CD4-positive, alpha-beta T cell treated with Interleukin-4 for 1 hour (primary cell): ENCODE measurements around the gene BORCS5.
"Not testable (repeated sequence)": the region's sequence is repeated elsewhere in the genome, so short reads cannot be mapped to it uniquely, and the experiment has no call there.

Experiments used
- DNase-seq, 2 donors: peaks; one replicate each; pipeline ENCODE4 v3.0.0-alpha.2; 2020 to 2022

Gene BORCS5

DNA sequence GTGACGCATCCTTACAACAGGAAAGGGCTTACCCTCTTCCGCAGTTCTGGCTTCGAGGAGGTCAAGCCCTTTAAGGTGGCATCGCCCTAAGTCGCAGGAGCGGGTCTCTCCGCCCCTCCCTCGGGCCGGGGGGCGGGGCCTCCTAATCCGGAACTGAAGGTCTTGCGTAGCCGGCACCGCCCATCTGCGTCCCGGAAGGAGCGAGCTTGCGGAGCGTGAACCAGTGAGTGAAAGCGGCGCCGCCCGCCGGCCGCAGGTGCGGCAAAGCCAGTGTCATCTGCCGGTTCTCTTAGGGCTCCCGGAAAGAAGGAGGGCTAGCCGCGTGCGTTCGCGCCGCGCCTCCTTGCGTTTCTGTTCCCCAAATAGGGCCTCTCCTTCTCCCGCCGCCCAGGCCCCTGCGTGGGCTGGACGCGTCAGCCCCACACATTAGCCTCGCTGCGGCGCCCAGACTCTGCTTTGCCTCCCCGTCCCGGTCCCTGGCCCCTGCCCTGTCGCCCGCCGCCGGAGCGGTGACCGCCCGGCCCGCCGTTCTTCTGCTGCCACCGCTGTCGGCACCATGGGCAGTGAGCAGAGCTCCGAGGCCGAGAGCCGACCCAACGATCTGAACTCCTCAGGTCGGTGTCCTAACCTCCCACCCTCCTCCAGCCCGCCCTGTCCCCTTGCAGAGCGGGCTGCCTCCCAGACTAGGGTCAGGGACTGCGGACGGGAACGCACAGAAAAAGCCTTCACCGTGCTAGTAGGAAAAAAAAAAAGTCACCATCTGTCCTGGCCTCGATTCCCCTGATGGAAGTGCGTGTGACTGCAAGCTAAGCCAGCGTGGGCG lies at the start of gene BORCS5:
BORCS5 (plus strand) TSS at position 183 of the 823 bp plus-strand sequence; CDS start at position 557, 374 bp downstream.
- DNase-seq, result peak; percentile 98 to 99

- not testable (repeated sequence) for DNase-seq
Observed at GRCh38 chr12:12310695-12311094, 46.2 kb upstream of the BORCS5 start.

DNA sequence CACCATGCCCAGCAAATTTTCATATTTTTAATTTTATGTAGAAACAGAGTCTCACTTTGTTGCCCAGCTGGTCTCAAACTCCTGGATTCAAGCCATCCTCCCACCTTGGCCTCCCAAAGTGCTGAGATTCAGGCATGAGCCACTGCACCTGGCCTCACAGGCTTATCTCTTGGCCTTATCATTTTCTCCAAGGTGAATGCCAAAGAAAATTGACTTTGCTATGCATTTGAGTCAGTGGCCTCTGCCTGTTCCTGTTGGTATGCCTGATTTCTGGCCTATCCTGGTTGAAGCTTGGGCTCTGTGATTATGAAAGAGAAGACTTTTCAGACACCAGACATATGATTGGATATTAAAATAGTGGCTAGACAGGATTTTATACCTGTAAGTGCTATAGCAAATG lies 41.0 kb upstream of the BORCS5 start:
- DNase-seq, result no peak

GRCh38 chr12:12319451-12320183 lies 37.3 kb upstream of the BORCS5 start:
- no peak for DNase-seq

DNA sequence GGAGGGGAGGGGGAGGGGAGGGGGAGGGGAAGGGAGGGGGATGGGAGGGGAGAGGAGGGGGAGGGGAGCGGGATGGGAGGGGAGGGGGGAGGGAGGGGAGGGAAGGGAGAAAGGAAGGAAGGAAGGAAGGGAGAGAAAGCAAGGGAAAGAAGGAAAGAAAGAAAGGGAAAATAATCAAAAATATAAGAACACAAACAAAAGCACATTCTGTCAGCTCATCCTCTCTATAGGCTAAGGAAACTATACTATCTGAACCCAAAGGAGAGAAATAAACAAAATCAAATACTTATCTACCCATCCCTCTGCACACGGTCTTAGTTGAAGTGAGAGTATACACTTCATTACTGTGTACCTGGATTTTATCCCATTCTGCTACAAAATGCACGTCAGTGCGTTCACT lies 33.8 kb upstream of the BORCS5 start:
- no peak for DNase-seq

- DNase-seq, result no peak
Observed at GRCh38 chr12:12323591-12323990, 33.3 kb upstream of the BORCS5 start.

DNA sequence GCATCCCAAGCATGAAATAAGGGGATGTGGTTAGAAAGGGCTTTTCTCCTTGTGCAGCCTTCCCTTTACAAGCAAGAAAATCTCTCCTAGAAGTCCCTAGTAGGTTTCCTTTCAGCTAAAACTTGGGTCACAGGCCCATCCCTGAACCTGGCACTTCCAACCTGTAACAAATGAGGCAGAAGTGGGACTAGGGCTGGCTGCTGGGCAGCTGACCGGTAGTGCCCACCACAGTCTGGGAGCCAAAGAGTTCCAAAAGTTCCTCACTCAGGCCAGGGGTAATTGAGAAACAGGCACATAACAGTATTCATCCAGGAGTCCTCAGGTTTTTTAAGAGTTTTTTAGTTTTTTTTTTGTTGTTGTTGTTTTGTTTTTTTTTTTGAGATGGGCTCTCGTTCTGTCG lies 30.6 kb upstream of the BORCS5 start:
- no peak for DNase-seq

- peak; percentile 12 to 70 for DNase-seq
Observed at GRCh38 chr12:12327802-12328201, 29.1 kb upstream of the BORCS5 start.

DNA sequence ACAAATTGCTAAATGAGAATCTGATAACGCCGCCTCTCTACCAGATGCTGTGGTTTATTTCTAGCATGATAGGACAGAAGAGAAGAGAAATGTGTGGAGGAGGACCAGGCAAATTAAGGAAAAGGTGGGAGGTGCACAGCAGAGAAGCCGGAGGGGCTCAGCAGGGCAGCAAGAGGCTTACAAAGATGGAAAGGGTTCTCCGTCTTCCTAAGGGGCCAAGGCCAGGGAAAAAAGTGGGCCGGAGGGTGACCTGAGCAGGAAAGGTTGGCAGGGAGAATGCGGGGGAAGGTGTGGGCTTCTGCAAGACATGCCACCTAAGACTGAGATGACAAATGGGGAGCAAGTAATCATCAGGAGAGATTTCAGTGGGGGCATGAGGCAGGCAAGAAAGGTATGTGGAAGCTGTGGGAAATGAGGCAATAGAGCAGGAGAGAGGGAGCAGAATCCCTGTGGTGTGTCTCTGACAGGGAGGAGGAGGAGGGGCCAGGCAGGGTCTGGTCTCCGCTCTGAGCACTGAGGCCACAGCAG lies 25.6 kb upstream of the BORCS5 start:
- DNase-seq, result no peak

GRCh38 chr12:12331896-12332295 lies 25.0 kb upstream of the BORCS5 start:
- no peak for DNase-seq

DNA sequence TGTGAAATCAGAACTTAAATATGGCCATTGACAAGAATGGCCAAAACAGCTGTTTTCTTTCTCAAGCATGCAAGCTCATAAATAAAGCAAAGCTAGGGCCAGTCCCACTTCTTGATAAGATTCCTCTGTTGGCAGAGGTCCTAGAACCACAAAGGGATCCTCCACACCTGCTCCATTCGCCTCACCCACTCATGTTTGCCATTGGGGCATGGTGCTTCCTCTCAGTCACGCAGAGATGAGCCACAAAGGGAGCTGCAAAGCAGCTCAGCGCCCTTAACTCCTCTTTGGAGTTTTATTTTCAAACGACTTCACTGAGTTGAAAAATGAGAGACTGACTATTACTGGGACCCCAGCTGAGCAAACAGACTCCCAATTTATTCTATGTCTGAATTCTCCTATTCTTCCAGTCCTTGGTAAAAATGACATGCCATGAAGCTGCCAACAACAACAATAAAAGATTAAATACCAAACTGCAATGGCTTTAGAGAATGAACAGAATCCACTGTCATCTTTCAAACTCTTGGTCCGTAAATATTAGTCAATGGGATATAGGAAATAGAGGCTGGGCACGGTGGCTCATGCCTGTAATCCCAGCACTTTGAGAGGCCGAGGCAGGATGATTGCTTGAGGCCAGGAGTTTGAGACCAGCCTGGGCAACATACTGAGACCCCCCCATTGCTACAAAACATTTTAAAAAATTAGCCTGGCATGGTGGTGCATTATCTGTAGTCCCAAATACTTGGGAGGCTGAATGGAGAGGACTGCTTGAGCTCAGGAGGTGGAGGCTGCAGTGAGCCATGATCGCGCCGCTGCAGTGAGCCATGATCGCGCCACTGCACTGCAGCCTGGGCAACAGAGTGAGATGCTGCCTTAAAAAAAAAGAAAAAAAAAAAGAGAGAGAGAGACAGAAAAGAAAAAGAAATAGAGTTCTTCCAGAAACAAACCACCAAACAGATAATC lies 23.2 kb upstream of the BORCS5 start:
- no peak for DNase-seq

- DNase-seq, result peak; percentile 54 to 65
Observed at GRCh38 chr12:12334367-12335040, 22.4 kb upstream of the BORCS5 start.

GRCh38 chr12:12336049-12336411 lies 20.8 kb upstream of the BORCS5 start:
- no peak for DNase-seq

DNA sequence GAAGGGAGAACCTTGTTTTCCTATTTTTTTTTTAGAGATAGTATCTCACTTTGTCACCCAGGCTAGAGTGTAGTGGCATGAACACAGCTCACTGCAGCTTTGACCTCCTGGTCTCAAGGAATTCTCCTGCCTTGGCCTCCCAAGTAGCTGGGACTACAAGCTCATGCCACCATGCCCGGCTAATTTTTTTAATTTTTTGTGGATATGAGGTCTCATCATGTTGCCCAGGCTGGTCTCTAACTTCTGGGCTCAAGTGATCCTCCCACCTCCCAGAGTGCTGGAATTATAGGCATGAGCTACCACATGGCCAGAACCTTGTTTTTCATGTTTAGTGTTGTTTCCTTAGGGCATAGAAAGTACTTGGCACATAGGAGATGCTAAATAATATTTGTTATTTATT lies 20.4 kb upstream of the BORCS5 start:
- DNase-seq, result no peak

- DNase-seq, result no peak
Observed at GRCh38 chr12:12338527-12339168, 18.2 kb upstream of the BORCS5 start.

DNA sequence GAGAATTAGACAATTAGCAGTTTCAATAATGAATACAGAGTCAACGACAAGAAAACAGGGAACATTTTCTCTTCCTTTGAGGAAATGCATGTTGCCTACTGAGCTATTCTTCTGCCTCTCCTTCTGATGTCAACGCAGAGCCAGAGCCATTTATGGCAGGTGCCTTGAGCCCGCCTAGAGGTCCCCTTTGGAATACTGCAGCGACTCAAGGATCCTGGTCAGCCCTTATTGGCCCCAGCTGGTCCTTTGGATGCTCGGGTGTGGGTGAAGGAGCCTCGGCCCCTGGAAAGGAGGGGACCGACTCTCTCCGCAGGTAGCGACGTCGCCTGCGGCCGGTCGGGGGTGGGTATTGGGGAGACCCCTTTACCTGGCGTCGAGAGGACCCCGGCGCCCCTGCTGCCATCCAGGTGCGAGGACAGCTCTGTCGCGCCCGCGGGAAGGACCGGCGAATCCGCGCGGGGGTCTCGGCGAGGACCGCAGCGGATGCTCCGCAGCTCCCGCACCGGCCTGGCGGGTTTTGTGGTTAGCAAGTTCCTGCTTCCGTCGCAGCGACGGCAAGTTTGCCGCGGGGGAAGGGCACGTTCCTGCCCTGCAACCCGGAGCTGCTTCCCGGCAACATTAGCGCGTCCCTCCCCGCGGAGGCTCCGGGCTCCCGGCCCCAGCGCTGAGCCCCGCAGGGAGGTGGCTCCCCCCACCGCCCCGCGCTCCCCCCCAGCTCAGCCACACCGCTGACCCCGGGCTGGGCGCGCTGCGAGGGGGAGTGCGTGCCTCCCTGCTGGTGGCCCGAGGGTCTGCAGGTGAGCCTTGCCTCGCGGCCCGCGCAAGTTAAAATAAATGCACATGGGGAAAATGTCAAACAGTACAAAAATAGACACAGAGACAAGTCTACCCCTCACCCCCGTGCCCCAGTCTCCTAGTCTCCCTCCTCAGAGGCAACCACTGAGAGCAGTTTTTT lies 6.9 kb upstream of the BORCS5 start, which contains the start of gene MANSC1:
MANSC1 (minus strand) TSS at position 532 of the 955 bp plus-strand sequence. CDS start 6,928 bp downstream, outside the sequence.
- DNase-seq, result peak; percentile 53 to 58

- no peak for DNase-seq
Observed at GRCh38 chr12:12350868-12351463, 5.9 kb upstream of the BORCS5 start.

GRCh38 chr12:12351468-12352185 lies 5.3 kb upstream of the BORCS5 start:
- not testable (repeated sequence) for DNase-seq

DNA sequence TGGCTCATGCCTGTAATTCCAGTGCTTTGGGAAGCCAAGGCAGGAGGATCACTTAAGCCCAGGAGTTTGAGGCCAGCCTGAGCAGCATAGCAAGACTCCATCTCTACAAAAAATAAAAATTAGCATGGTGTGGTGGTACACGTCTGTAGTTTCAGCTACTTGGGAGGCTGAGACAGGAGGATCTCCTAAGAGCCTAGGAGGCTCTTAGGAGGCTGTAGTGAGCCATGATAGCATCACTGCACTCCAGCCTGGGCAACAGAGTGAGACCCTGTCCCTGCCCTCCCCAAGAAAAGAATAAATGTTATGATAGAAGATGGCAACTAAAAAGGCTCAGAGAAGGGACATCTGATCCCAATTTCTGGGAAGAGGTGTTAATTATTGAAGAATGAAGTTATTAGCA lies 3.6 kb upstream of the BORCS5 start:
- DNase-seq, result no peak
